Germinal center (tissue), 1 donor: ENCODE results near the gene DALRD3.

Experiments
- DNase-seq: peaks from one replicate; pipeline ENCODE4 v3.0.0; 2012; ENCODE audit warnings: mixed read lengths, low spot score

The DALRD3 gene

GRCh38 chr3:49004352-49005302 lies 13.8 kb downstream of the DALRD3 start:
- no peak for DNase-seq

DNA sequence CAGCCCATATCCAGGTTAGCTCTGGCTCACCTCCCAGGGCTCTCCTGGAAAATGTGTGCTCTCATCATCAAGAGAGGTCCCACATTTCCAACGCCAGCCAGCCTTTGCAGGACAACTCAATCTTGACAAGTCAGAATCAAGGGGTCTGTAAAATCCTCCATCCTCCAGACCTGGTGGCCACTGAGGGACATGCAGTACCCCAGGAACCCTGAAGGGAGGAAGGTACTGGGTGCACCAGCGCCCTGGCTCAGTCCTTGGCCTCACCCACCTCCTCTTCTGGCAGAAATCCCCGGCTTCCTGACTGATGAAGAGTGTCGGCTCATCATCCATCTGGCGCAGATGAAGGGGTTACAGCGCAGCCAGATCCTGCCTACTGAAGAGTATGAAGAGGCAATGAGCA lies 17.2 kb downstream of the DALRD3 start:
- DNase-seq = no peak

- DNase-seq = no peak
Observed at GRCh38 chr3:48999085-48999858, 19.1 kb downstream of the DALRD3 start.

DNA sequence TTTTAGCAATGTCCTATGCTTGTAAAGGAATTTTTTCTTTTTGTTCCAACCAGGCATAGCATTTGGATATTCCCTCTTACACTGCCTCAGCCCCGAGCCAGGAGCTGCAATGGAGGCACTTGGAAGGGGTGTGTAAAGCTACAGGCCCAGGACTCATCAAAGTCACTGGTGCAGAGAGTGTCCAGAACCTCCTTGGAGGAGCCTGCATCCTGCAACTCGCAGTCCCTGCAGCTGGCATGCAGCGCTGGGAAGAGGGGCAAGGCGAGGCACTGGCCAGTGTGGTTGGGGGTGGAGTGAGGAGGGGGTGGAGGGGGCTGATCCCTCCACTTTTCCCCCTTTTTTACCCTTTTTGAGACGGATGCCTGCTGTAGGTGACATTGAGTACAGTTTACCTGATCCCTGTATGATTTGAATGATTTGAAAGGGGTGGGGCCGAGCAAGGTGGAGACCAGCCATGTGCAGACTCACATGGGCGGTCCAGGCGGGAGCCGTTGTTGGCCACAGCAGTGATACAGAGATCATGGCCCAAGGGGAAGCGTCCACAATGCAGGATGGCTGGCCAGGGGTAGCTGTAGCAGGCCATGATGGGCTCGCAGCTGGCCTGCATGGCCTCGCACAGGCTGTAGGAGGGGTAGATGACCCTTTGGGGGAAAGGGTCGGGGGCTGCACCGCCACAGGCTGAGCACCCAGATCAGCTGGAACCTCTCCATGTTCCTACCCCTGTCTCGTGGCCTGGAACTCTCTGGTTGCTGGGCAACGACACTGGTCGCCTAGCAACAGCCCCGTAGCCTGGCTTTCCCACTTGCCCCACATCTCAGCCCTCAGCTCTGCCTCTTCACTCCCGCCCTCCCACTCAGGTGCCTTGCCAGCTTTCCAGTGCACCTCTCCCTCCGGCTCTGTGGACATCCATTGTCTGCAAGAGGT lies 20.4 kb downstream of the DALRD3 start:
- DNase-seq = no peak

- no peak for DNase-seq
Observed at GRCh38 chr3:48997102-48997635, 21.2 kb downstream of the DALRD3 start.

DNA sequence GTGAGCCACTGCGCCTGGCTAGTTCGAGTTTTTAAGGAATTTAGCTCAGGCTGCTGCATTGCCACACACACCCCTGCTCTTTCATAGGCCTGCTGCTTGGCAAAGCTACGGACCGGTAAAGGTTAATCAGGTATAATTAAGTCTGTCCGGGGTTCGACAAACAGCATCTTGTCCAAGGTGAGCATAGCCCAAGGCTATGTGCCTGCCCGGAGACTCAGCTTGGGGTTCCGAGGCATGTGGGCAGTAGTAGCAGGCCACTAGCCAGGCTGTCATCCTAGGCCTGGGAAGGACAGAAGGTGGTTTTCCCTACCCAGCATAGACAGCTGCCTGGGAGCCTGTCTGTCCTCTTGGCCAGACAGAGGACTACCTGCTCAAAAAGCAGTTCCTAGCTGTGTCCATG lies 21.7 kb downstream of the DALRD3 start:
- no peak for DNase-seq

DNA sequence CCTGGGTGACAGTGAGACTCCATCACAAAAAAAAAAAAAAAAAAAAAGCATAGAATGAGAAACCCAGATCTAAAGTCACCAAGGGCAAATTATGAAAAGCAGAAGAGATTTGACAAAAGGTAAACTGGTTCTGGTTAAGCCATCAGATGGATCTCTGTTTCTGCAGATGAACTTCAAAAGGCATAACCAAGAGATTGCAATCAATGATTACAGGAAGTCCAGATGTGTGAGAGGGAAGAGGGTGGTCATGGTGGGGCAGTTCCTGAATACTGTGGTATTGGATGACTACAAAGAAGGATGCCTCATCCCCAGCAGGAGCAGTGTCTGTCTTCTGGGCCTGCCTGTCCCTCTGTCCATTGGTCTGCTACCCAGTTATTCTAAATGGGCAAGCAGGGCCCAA lies 24.5 kb downstream of the DALRD3 start:
- DNase-seq = no peak

DNA sequence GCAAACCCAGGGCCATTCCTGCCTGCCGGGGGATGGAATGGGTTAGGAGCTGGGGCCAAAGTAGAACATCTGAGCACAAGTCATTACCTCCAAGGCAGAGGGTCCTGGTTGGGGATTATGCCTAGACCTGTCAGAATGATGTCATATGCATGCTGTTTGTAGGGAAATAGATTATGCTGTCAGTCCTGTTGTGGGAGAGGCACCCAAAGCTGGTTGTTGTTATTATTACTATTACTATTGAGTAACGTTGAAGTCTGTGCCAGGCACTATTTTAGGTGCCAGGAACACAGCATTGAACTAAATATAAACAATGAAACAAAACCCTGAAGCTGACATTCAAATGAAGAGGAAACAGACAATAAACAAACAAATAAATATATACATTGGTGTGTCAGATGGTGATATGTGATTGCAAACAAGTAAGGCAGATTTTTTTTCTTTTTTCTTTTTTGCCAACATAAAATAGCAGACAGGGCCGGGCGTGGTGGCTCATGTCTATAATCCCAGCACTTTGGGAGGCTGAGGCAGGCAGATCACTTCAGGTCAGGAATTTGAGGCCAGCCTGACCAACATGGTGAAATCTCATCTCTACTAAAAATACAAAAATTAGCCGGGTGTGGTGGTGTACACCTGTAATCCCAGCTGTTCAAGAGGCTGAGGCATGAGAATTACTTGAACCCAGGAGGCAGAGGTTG lies 26.4 kb downstream of the DALRD3 start:
- DNase-seq = no peak

GRCh38 chr3:48990636-48991469 lies 27.5 kb downstream of the DALRD3 start:
- no peak for DNase-seq

DNA sequence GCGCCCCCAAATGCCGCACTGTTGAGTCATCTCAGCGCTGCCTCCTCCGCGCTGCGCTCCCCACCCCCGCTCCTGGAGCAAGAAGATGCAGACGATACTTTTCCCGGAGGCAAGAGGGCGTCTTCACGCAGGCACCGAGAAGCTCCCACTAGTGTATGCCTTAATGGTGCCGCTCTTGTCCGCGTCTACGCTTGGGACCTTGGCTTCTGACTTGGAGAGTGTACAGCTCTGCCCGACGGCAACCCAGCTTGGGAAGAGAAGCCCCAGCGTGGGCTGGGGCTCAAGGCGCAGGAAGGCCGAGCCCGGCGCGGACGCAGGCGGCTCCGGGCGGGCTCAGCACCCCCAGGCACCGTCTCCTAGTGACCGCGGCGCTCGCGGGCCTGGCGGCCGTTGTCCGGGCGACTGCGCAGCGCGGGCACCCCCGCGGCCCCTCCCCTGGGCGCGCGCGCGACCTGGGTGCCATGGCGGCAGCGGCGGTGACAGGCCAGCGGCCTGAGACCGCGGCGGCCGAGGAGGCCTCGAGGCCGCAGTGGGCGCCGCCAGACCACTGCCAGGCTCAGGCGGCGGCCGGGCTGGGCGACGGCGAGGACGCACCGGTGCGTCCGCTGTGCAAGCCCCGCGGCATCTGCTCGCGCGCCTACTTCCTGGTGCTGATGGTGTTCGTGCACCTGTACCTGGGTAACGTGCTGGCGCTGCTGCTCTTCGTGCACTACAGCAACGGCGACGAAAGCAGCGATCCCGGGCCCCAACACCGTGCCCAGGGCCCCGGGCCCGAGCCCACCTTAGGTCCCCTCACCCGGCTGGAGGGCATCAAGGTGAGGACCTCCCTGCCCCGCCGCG lies 28.4 kb downstream of the DALRD3 start, which contains the start of gene P4HTM:
Gene P4HTM, plus strand, starts transcription at position 446 of the 840 bp plus-strand sequence. Its CDS starts 16 bp downstream, at position 462.
- DNase-seq = peak; percentile 55

DNA sequence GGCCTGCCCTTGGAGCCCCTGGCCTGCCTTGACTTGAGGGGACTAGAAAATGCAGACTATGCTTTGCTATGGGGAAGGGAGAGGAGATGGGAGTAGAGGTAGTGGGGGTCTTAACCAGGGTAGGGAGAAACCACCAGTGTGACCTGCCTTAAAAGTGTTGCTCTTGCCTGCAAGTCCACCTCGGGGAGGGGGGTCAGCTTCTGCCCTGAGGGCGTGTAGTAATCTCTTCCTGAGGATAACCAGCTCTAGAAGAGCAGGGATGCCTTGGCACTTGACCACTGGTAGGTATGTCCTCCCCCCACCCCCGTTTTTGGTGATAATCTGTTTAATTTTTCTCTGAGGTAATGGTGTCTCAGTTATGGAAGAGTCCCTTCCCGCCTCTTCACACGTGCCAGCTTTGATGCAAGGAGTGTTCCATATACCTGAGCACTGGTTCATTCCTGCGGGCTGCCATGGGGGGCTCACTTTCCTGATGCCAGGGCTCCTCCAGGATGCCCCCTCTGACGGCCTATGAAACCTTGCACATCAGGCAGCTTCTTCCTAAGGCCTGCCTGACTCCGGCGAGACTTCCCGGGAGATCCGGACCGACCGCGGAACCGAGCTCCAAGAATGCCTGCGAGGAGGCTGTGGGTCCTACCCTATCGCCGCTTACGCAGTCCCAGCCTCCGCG lies 29.1 kb downstream of the DALRD3 start:
- no peak for DNase-seq

DNA sequence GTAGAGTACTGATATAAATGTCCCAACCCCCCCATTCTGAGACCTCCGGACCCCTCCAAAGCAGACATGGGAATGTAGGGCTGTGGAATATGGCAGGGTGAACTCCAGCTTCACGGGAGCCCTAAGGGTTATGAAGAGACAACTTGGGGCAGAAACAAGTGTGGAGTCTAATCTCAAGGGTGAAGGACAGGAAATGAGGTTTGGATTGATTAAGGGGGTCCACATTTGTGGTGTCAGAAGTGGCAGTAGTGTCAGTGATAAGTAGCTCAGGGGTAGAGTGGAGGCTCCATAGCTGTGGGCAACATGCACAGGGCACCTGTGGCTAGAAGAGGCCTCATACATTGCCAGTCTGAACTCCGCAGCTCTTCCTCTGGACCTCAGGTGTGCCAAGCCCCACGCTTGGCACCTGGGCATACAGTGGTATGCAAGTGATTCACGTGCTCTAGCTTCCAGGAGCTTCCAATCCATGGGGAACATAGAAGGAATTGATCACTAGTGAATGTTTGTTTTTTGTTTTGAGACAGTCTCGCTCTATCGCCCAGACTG lies 32.5 kb downstream of the DALRD3 start:
- no peak for DNase-seq

DNA sequence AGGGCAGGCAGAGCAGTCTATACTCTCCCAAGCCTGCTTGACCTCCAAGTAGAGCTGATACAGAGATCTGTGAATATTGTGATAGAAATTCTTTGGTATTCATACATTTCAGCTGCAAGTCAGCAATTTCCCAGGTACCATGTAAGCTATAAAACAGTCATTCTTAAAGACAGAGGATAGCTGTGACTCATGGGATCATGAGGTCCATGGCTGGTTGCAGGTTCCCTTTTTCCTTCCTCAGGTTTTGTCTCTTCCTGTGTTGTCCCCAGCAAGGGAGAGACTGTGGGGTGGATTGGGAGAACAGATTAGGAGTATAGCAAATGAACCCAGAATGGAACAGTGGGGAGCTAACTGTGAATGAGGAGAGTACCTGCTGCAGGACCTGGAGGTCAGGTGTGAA lies 33.7 kb downstream of the DALRD3 start:
- no peak for DNase-seq

GRCh38 chr3:48983096-48983495 lies 35.3 kb downstream of the DALRD3 start:
- no peak for DNase-seq

- no peak for DNase-seq
Observed at GRCh38 chr3:48982686-48983085, 35.7 kb downstream of the DALRD3 start.

GRCh38 chr3:48982016-48982415 lies 36.4 kb downstream of the DALRD3 start:
- DNase-seq = no peak

GRCh38 chr3:48980295-48980694 lies 38.1 kb downstream of the DALRD3 start:
- no peak for DNase-seq

- DNase-seq = no peak
Observed at GRCh38 chr3:48979451-48979850, 38.9 kb downstream of the DALRD3 start.
